ENCODE data around the gene DNLZ.

The DNLZ gene

DNA sequence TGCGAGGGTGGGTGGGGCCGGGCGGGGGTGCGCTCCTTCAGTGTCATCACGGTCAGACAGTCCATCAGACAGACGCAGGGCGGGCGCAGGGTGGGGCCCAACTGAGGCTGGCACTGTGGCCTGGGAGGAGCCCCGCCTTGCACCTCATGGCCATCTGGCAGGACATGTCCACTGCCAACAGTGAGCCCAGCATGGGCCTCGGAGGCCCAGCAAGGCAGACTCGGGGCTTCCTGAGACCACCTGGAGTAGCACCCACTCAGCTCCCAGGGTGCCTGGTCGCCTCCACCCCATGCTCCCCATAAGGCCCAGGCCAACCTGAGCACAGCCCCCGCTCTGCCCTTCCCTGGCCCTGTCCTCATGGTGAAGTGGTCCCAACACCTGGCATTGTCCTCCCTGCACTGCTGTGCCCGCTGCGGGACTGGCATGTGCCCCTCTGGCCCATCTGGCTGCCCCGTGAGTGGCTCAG is 44.7 kb downstream of the DNLZ start:
- H3K4me3 ChIP-seq (ENCODE audit: low read length): no peak overlapping the region
- H3K23ac ChIP-seq (ENCODE audit: low read length): no peak overlapping the region
- no peaks in the 10 kb centered on the region for H3K27me3 ChIP-seq (ENCODE audit: insufficient read depth, low read length, poor library complexity)
- H3K27ac ChIP-seq (ENCODE audit: low read depth, low read length): no peak overlapping the region
- no CpG with 5 or more reads among the region's 16 CpGs for WGBS (ENCODE audit: extremely low coverage, insufficient coverage, low lambda C conversion rate)
- H2BK15ac ChIP-seq (replicated peaks; ENCODE audit: low read depth): no peak overlapping the region
- no peak for DNase-seq
- H4K5ac ChIP-seq (ENCODE audit: low read length): no peak overlapping the region
- H3K56ac ChIP-seq (ENCODE audit: low read length): no peak overlapping the region
- no peaks in the 10 kb centered on the region for H3K36me3 ChIP-seq (ENCODE audit: control insufficient read depth, insufficient read depth, low read length)
- no peaks in the 10 kb centered on the region for H3K79me2 ChIP-seq (ENCODE audit: control insufficient read depth, insufficient read depth, low read length)
- no peaks in the 10 kb centered on the region for H3K79me1 ChIP-seq (ENCODE audit: low read length)
- H3K9ac ChIP-seq (ENCODE audit: low read length): no peak overlapping the region
- no peak overlapping the region for H2BK120ac ChIP-seq (ENCODE audit: low read depth, low read length)
- no peak overlapping the region for H2BK5ac ChIP-seq (ENCODE audit: low read length)
- H4K8ac ChIP-seq (ENCODE audit: low read depth, low read length): no peak overlapping the region
- no peak overlapping the region for H3K4ac ChIP-seq (ENCODE audit: low read depth, low read length)
- H3K4me1 ChIP-seq (ENCODE audit: control insufficient read depth, low read depth, low read length): no peaks in the 10 kb centered on the region
- no peak overlapping the region for H2AK5ac ChIP-seq (ENCODE audit: low read length)
- no peak overlapping the region for H3K4me2 ChIP-seq (ENCODE audit: low read length)
- H3K18ac ChIP-seq (ENCODE audit: low read length): no peak overlapping the region

DNA sequence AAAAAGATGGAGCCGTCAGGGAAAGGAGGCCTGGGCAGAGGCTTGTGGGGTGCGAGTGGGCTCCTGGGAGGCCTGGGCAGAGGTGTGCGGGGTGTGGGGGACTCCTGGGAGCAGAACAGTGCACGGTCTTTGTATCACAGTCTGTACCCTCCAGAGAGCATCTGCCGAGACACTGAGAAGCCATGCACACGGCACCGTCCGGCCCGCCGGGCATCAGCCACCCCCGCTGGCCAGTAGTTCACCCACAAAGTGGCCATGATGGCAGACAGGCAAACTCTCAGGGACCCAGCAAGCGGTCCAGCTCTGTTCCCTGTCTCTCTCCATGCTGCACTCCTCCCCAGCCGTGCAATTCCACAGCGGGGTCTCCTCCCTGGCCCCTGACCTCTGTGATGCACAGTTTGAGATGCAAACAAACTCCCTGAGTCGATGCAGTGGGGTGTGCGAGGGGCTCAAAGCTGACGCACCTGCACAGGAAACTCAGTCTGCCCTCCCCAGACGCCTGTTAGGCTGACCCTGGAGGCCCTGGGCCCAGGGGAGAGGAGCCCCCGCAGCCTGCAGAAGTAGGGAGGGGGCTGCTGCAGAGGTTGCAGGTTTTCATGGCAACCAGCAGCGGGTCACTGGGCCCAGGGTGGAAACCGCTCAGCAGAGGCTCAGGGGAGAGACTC is 45.3 kb downstream of the DNLZ start:
- Histone ChIP-seq H2AK5ac (ENCODE audit: low read length) (no peak overlapping the region), H3K36me3 (ENCODE audit: control insufficient read depth, insufficient read depth, low read length) (no peaks in the 10 kb centered on the region), H2BK120ac (ENCODE audit: low read depth, low read length) (no peak overlapping the region), H2BK5ac (ENCODE audit: low read length) (no peak overlapping the region), H3K79me1 (ENCODE audit: low read length) (no peaks in the 10 kb centered on the region), H3K4ac (ENCODE audit: low read depth, low read length) (no peak overlapping the region), H4K8ac (ENCODE audit: low read depth, low read length) (no peak overlapping the region), H3K79me2 (ENCODE audit: control insufficient read depth, insufficient read depth, low read length) (no peaks in the 10 kb centered on the region), H3K4me3 (ENCODE audit: low read length) (no peak overlapping the region), H3K27ac (ENCODE audit: low read depth, low read length) (no peak overlapping the region), H3K18ac (ENCODE audit: low read length) (no peak overlapping the region), H3K27me3 (ENCODE audit: insufficient read depth, low read length, poor library complexity) (no peaks in the 10 kb centered on the region), H3K4me1 (ENCODE audit: control insufficient read depth, low read depth, low read length) (no peaks in the 10 kb centered on the region), H2BK15ac (replicated peaks; ENCODE audit: low read depth) (no peak overlapping the region), H3K23ac (ENCODE audit: low read length) (no peak overlapping the region), H3K9ac (ENCODE audit: low read length) (no peak overlapping the region), H3K56ac (ENCODE audit: low read length) (no peak overlapping the region), H3K4me2 (ENCODE audit: low read length) (no peak overlapping the region), H4K5ac (ENCODE audit: low read length) (no peak overlapping the region)
- DNase-seq: no peak
- no CpG with 5 or more reads among the region's 21 CpGs for WGBS (ENCODE audit: extremely low coverage, insufficient coverage, low lambda C conversion rate)

DNA sequence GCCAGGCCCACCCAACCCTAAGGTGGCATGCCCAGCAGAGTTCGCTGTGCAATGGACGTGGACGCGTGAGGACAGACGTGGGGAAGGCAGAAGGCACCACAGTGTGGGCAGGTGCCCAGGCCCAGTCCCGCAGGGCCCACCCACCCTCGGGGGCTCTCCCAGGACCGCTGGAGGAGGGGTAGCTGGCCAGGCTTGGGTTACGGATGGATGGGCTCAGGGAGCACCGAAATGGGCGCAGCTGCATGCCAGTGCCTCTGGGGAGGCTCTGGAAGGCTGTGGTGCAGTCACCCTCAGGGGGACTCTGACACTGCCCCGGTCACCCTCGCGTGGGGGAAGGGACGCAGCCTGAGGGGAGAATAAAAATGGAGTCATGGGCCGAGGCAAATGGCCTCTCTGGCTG is 45.8 kb downstream of the DNLZ start:
- no peak overlapping the region for H3K23ac ChIP-seq (ENCODE audit: low read length)
- H4K5ac ChIP-seq (ENCODE audit: low read length): no peak overlapping the region
- no peak overlapping the region for H2AK5ac ChIP-seq (ENCODE audit: low read length)
- no peak overlapping the region for H2BK5ac ChIP-seq (ENCODE audit: low read length)
- H3K9ac ChIP-seq (ENCODE audit: low read length): no peak overlapping the region
- H3K4me1 ChIP-seq (ENCODE audit: control insufficient read depth, low read depth, low read length): no peaks in the 10 kb centered on the region
- H2BK120ac ChIP-seq (ENCODE audit: low read depth, low read length): no peak overlapping the region
- H4K8ac ChIP-seq (ENCODE audit: low read depth, low read length): no peak overlapping the region
- no peaks in the 10 kb centered on the region for H3K79me1 ChIP-seq (ENCODE audit: low read length)
- no peaks in the 10 kb centered on the region for H3K27me3 ChIP-seq (ENCODE audit: insufficient read depth, low read length, poor library complexity)
- H3K4me3 ChIP-seq (ENCODE audit: low read length): no peak overlapping the region
- H3K79me2 ChIP-seq (ENCODE audit: control insufficient read depth, insufficient read depth, low read length): no peaks in the 10 kb centered on the region
- H3K56ac ChIP-seq (ENCODE audit: low read length): no peak overlapping the region
- H2BK15ac ChIP-seq (replicated peaks; ENCODE audit: low read depth): no peak overlapping the region
- no peak for DNase-seq
- no peak overlapping the region for H3K27ac ChIP-seq (ENCODE audit: low read depth, low read length)
- H3K4ac ChIP-seq (ENCODE audit: low read depth, low read length): no peak overlapping the region
- no CpG with 5 or more reads among the region's 16 CpGs for WGBS (ENCODE audit: extremely low coverage, insufficient coverage, low lambda C conversion rate)
- no peaks in the 10 kb centered on the region for H3K36me3 ChIP-seq (ENCODE audit: control insufficient read depth, insufficient read depth, low read length)
- H3K18ac ChIP-seq (ENCODE audit: low read length): no peak overlapping the region
- H3K4me2 ChIP-seq (ENCODE audit: low read length): no peak overlapping the region

DNA sequence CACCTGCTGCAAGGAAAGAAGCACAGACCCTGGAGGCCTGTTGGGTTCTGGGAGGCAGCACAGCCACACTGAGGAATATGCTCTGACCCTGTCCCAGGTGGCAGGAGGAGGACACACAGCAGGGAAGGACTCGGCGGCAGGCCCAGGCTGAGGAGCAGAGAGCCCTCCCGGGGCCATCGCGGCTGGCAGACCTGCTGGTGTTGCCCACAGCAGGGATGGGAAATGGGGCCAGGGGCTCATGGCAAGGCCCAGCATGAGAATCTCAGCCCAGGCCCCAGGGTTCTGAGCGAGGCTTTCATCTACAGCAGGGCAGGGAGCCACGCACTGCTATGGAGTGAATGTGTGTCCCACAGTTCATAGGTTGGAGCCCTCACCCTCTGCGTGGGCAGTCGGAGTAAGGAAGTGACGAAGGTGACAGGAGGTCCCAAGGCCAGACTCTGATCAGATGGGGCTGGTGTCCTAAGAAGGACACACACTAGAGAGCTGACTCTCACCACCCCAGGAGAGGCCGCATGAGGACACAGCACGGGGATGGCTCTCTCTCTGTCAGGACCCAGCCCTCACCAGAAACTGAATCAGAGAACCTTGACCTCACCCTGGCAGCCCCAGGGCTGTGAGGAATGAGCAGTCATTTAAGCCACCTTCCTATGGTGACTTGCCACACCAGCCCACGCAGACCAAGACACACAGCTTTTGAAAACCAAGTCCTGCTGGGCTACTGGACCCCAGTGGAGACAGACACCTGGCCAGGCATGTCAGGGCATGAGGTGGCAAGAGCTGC is 46.5 kb downstream of the DNLZ start:
- H3K56ac ChIP-seq (ENCODE audit: low read length): no peak overlapping the region
- H2AK5ac ChIP-seq (ENCODE audit: low read length): no peak overlapping the region
- H3K4me1 ChIP-seq (ENCODE audit: control insufficient read depth, low read depth, low read length): no peaks in the 10 kb centered on the region
- no CpG with 5 or more reads among the region's 13 CpGs for WGBS (ENCODE audit: extremely low coverage, insufficient coverage, low lambda C conversion rate)
- no peak overlapping the region for H4K8ac ChIP-seq (ENCODE audit: low read depth, low read length)
- H3K4ac ChIP-seq (ENCODE audit: low read depth, low read length): no peak overlapping the region
- no peak overlapping the region for H2BK120ac ChIP-seq (ENCODE audit: low read depth, low read length)
- no peak overlapping the region for H3K4me2 ChIP-seq (ENCODE audit: low read length)
- H3K27me3 ChIP-seq (ENCODE audit: insufficient read depth, low read length, poor library complexity): no peaks in the 10 kb centered on the region
- H4K5ac ChIP-seq (ENCODE audit: low read length): no peak overlapping the region
- H3K23ac ChIP-seq (ENCODE audit: low read length): no peak overlapping the region
- no peak overlapping the region for H3K18ac ChIP-seq (ENCODE audit: low read length)
- no peaks in the 10 kb centered on the region for H3K79me2 ChIP-seq (ENCODE audit: control insufficient read depth, insufficient read depth, low read length)
- no peak overlapping the region for H3K27ac ChIP-seq (ENCODE audit: low read depth, low read length)
- H3K9ac ChIP-seq (ENCODE audit: low read length): no peak overlapping the region
- no peak overlapping the region for H2BK5ac ChIP-seq (ENCODE audit: low read length)
- H3K4me3 ChIP-seq (ENCODE audit: low read length): no peak overlapping the region
- no peak overlapping the region for H2BK15ac ChIP-seq (replicated peaks; ENCODE audit: low read depth)
- DNase-seq: no peak
- H3K36me3 ChIP-seq (ENCODE audit: control insufficient read depth, insufficient read depth, low read length): no peaks in the 10 kb centered on the region
- H3K79me1 ChIP-seq (ENCODE audit: low read length): no peaks in the 10 kb centered on the region

DNA sequence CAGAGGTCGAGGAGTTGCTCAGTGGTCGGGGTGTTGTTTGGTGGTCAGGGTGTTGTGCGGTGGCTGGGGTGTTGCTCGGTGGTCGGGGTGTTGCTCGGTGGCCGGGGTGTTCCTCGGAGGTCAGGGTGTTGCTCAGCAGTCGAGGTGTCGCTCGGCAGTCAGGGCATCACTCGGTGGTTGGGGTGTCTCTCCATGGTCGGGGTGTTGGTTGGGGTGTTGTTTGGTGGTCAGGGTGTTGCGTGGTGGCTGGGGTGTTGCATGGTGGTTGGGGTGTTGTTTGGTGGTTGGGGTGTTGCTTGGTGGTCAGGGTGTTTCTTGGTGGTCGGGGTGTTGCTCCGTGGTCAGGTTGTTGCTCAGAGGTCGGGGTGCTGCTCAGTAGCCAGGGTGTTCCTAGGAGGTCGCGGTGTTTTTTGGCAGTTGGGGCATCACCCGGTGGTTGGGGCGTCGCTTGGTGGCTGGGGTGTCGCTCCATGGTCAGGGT is 47.2 kb downstream of the DNLZ start:
- no peaks in the 10 kb centered on the region for H3K27me3 ChIP-seq (ENCODE audit: insufficient read depth, low read length, poor library complexity)
- no peak overlapping the region for H3K4ac ChIP-seq (ENCODE audit: low read depth, low read length)
- no peaks in the 10 kb centered on the region for H3K4me1 ChIP-seq (ENCODE audit: control insufficient read depth, low read depth, low read length)
- H3K27ac ChIP-seq (ENCODE audit: low read depth, low read length): no peak overlapping the region
- H3K4me3 ChIP-seq (ENCODE audit: low read length): no peak overlapping the region
- H4K8ac ChIP-seq (ENCODE audit: low read depth, low read length): no peak overlapping the region
- H3K23ac ChIP-seq (ENCODE audit: low read length): no peak overlapping the region
- no CpG with 5 or more reads among the region's 23 CpGs for WGBS (ENCODE audit: extremely low coverage, insufficient coverage, low lambda C conversion rate)
- no peak overlapping the region for H2BK5ac ChIP-seq (ENCODE audit: low read length)
- H2AK5ac ChIP-seq (ENCODE audit: low read length): no peak overlapping the region
- no peaks in the 10 kb centered on the region for H3K79me1 ChIP-seq (ENCODE audit: low read length)
- no peaks in the 10 kb centered on the region for H3K79me2 ChIP-seq (ENCODE audit: control insufficient read depth, insufficient read depth, low read length)
- H3K9ac ChIP-seq (ENCODE audit: low read length): no peak overlapping the region
- H3K18ac ChIP-seq (ENCODE audit: low read length): no peak overlapping the region
- H2BK15ac ChIP-seq (replicated peaks; ENCODE audit: low read depth): no peak overlapping the region
- H2BK120ac ChIP-seq (ENCODE audit: low read depth, low read length): no peak overlapping the region
- no peak overlapping the region for H3K56ac ChIP-seq (ENCODE audit: low read length)
- H4K5ac ChIP-seq (ENCODE audit: low read length): no peak overlapping the region
- no peak for DNase-seq
- no peaks in the 10 kb centered on the region for H3K36me3 ChIP-seq (ENCODE audit: control insufficient read depth, insufficient read depth, low read length)
- no peak overlapping the region for H3K4me2 ChIP-seq (ENCODE audit: low read length)

All from mesendoderm (in vitro differentiated cells).